GM19397 (cell line): ENCODE measurements around the gene BTBD18.

Experiments
- ATAC-seq: cut with Tn5 transposase; IDR thresholded peaks from one replicate; pipeline ENCODE4 v1.9.1; 2021; ENCODE audit warnings: mild to moderate bottlenecking, moderate library complexity; ENCODE audit not compliant: unreplicated experiment

The BTBD18 gene

GRCh38 chr11:57776031-57776521, 24.5 kb upstream of the BTBD18 start:
- no peak for ATAC-seq

- ATAC-seq: no peak
Observed at GRCh38 chr11:57775491-57775890, 23.9 kb upstream of the BTBD18 start.

GRCh38 chr11:57773026-57773598, 21.5 kb upstream of the BTBD18 start:
- no peak for ATAC-seq

- no peak for ATAC-seq
Observed at GRCh38 chr11:57772562-57772961, 20.9 kb upstream of the BTBD18 start.

DNA sequence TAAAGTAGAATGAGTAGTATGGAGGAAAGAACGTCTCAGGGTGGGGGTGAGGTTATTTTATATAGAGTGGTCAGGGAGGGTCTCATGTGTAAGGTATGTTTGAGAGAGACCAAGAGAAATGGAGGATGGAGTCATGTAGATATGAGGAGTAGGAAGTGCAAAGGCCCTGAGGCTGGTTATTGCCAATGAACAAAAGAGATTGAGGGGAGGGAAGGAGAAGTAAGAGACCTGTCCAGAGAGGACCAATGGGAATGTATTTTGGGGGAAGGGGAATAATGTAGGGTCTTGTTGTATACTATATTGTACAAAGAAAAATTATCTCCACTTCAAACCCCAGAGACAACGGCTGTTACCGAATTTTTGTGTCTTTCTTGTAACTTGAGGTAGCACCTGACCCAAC, 19.7 kb upstream of the BTBD18 start:
- ATAC-seq: no peak

DNA sequence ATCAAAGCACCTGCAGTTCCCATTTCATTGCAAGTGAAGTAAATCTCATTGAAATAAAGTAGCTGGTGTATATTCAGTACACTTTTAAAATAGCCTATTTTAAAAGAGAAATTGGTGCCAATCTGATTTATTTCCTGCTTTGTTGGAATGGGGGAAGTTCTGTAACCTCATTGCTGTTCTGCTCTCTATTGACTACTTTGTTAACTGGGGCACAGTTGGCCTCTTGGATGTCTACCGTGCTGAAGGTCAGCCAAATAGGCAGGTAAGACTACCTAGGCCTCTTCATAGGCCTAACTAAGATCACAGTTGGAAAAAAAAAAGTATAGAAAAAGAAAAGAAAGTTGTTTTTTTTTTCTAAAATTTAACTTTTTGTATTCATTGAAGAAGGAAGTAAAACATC, 19.2 kb upstream of the BTBD18 start:
- no peak for ATAC-seq

DNA sequence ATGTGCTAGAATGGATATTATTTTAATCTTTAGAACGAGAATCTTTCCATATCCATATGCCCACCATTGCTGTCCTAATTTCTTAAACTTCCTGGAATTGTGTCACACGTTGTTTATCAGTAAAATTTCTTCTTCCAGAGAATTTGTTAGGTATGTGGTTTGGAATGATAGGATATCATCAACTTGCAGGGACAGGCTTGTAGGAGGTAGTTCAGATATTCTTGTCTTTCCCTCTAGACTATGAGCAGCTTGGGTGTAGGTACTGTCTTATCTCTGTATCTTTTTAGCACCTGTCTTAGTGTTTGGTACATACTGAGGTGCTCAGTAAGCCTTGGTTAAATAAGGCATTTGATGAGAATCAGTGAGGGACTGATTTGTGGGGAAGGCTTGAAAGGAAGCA, 13.4 kb upstream of the BTBD18 start:
- no peak for ATAC-seq

DNA sequence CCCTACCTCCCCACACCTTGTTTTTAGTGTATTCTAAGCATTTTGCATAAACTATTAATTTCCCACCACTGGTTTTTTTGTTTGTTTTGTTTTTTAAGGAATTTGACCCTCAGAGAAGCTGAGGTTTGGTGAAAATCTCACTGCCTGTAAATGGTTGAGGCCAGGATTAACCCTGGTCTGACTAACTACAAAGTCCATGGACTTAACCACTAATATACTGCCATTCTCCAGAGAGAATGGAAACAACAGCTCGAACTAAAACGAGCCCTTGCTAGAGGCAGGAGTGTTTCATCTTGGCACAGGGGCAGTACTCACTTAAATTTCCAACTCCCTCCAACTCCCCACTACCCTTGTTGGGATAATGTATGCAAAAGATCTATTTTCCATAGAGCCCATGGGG, 12.9 kb upstream of the BTBD18 start:
- ATAC-seq: no peak

DNA sequence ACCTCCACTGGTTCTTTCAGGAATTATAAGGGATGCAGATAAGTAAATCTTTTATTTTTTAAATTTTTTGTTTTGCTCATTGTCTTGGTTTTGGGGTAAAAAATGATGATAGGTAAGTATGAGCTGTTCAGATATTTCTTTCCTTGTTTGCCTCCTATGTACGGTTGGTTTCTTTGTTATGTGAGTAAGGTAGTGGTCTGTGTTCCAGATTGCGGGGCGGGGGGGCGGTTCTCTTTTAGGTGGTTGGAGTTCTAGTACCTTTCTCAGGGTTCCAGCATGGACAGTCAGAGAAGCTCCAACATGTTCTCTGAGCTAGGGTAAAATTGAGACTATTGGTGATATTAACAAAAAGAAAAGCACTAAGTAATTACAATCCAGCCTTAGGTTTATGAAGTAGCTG, 12.4 kb upstream of the BTBD18 start:
- no peak for ATAC-seq

DNA sequence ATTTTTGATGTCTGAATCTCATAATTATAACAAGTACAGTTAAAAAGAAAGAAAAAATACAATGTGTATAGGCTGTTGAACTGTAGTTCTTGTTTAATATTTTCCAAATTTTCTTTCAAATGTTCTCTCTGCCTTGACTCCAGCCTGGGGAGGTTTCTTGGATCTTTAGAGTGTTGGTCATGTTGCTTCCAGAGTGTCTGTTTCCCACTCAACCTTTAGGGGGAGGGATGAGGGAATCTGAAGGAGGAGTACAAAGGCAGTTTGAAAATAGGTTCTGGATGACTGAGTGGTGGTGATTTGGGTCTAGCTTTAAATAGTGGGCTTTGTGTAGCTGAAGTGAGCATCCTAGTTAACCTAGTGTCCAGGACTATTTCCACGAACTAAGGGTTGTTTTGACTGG, 11.9 kb upstream of the BTBD18 start:
- ATAC-seq: no peak

DNA sequence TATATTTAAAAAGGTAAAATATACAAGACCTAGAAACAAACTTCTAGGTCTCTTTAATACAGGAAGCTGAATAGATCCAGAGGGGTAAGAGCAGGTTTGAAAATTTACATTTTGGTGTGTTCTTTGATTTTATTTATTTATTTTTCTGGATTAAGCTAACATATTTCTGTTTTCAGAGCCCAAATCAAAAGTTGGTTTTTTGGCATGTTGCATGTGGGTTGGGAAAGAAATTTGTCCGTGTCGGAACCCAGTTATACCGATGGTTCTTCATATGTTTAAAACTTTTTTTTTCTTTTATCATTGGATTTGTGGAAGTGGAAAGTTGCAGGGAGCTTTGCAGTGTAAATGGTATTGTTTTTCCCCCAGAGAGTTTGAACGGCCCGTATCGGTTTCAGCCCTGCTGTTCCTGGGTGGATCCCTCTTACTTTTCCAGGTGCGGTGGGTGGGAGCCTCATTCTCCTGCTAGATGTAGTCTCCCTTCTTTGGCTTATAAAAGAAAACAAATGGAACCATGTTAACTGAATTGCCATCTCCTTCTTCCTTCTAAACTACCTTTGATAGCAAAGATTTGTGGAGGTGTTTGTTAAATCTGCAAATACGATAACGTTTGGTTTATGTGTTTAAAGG, 10.7 kb upstream of the BTBD18 start:
- no peak for ATAC-seq

GRCh38 chr11:57761301-57762234, 9.9 kb upstream of the BTBD18 start, which contains the start of gene CTNND1:
Gene CTNND1 (plus strand): TSS chr11:57761802. CDS start chr11:57791479, 29,677 bp downstream.
- peak; percentile 65 for ATAC-seq

GRCh38 chr11:57758174-57758573, 6.6 kb upstream of the BTBD18 start:
- ATAC-seq: no peak

DNA sequence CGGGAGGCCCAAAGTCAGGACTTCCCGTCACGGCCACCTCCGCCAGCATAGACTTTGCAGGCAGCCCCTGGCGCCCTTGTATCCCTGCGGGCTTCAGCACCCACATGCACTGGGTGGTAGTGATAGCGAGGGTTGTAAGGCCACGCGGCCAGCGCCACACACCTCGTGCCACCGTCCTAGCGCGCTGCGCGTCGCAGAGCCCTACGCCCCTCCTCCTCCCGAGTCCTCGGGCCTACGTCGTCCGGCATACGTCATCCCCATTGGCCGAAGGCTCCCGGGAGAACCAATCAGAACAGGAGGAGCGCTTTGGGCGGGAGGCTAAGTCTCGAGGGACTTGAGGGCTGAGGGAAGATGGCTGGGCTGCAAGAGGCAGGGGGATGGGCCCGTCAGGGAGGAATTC, 1.3 kb upstream of the BTBD18 start:
- ATAC-seq: no peak

DNA sequence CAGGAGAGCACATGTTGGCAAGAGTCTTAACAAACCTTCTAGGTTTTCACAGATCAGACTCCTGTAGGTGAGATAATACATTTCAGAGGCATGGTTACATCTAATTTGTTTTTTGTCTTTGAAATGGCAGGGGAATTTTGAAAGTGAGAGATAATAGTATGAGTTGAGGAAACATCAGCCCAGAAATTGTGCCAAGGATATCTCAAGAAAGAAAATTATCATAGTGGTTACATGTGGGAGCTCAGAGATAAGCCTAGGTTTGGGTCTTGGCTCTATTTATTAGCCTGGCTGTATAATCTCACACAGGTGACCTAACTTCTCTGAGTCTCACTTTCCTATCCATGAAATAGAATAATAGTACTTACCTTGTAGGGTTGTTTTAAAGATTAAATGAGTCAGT, 443 bp downstream of the BTBD18 start:
- no peak for ATAC-seq

GRCh38 chr11:57746920-57747319, 4.7 kb downstream of the BTBD18 start:
- ATAC-seq: no peak

DNA sequence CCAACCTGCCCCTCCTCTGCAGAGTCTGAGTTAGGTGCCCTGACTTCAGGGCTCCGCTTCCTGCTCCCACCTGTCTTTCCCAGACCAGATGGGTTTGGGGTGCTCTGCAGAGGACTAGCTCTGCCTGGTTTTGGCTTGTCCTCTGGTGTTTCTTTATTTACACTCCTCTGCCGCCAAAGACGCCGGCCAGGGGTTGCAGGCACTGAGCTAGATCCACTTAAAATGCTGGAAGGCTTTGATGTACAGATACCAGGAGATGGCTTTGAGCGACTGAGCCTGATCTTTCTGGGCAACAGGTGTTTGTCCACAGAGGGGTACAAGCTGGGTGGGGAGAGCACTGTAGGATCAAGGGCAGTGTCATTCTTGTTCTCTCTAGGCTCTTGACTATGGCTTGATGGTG, 6.4 kb downstream of the BTBD18 start:
- ATAC-seq: no peak

- ATAC-seq: no peak
Observed at GRCh38 chr11:57744357-57744756, 7.3 kb downstream of the BTBD18 start.

GRCh38 chr11:57742087-57742452, 9.5 kb downstream of the BTBD18 start:
- no peak for ATAC-seq

DNA sequence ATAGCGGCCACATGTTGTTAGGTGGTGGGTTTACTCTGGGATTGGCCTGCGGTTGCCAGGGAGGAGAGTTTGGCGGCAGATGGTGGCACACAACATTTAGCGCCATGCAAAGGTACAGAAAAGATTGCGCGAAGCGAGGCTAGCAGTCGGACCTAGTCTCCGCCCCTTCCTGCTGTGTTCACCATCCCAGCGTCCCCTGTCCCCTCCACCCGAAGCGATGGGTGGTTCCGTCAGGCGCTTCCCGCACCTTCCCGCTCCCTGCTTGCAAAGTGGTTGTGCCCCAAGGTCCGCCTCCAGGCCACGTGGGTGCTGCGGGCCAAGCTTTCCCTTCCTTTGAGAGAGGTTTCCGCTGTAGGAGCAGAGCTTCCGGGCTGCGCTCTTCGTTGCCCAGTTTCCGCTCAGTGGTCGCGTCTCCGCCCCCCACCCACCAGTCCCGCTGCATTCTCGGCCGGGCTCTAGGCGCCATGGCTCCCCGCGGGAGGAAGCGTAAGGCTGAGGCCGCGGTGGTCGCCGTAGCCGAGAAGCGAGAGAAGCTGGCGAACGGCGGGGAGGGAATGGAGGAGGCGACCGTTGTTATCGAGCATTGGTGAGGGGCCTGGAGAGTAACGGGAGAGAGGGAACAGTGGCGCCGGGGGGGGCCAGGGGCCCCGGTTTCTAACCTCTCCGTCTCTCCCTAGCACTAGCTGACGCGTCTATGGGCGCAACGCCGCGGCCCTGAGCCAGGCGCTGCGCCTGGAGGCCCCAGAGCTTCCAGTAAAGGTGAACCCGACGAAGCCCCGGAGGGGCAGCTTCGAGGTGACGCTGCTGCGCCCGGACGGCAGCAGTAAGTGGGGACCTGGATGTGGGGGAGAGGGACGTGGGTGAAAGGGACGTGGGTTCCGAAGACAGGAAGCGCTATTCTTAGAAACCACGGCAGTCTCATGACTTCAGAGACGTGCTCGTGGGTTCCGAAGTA, 10.2 kb downstream of the BTBD18 start, which contains the start of gene SELENOH:
SELENOH (plus strand) TSS at position 360 of the 955 bp plus-strand sequence; CDS start at position 465, 105 bp downstream.
- ATAC-seq: peak; percentile 90
